ENCODE measurements around the gene HMOX1.

Gene HMOX1

DNA sequence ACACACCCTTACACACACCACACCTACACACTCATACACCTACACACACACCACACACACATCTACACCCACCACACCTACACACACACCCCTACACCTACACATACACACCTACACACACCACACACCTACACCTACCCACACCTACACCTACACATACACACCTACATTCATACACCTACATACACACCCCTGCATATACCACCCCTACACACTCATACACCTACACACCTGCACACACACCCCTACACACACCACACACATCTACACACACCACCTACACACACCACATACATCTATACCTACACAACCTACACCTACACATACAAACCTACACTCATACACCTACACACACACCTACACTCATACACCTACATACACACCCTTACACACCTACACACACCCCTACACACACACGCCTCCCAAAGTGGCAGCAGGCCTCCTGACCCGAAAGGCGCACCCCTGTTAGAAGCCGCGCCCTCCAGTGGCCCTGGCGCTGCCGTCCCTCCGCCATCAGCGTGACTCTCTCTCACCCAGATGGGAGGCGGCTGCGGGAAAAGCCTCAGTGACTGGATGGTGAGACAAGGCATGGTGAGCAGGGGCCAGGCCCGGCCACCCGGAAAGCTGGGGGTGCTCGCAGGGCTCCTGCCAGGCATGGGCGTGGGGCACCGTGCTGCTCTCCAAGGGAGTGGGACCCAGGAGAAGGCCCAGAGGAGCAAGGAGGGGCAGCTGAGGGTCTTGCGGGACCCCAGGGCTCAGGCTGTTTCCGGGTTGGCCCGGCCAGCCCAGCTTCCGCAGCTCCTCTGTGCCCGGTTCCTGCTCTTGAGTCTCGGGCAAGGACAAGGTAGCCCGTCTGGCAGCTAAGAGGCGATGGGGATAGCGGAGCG, 37.0 kb upstream of the HMOX1 start:
- 95 to 96% methylated on average over 17 to 25 of the region's 26 CpGs for WGBS, 2 experiments (ENCODE audit: insufficient coverage in 2 of 2)
- H3K9me3 ChIP-seq (ENCODE audit: control insufficient read depth, low read length): no peaks in the 10 kb centered on the region
- H3K27ac ChIP-seq (ENCODE audit: low read depth, low read length, severe bottlenecking): no peak overlapping the region
- H3K36me3 ChIP-seq (ENCODE audit: control insufficient read depth, insufficient read depth, low read length): peaks cover 18% of the 10 kb centered on the region
- no peaks in the 10 kb centered on the region for H3K4me1 ChIP-seq (ENCODE audit: control insufficient read depth, insufficient read depth, low read length, poor library complexity, severe bottlenecking)
- H3K4me3 ChIP-seq (ENCODE audit: extremely low read depth, insufficient read depth, low read length, poor library complexity, severe bottlenecking): no peak overlapping the region

DNA sequence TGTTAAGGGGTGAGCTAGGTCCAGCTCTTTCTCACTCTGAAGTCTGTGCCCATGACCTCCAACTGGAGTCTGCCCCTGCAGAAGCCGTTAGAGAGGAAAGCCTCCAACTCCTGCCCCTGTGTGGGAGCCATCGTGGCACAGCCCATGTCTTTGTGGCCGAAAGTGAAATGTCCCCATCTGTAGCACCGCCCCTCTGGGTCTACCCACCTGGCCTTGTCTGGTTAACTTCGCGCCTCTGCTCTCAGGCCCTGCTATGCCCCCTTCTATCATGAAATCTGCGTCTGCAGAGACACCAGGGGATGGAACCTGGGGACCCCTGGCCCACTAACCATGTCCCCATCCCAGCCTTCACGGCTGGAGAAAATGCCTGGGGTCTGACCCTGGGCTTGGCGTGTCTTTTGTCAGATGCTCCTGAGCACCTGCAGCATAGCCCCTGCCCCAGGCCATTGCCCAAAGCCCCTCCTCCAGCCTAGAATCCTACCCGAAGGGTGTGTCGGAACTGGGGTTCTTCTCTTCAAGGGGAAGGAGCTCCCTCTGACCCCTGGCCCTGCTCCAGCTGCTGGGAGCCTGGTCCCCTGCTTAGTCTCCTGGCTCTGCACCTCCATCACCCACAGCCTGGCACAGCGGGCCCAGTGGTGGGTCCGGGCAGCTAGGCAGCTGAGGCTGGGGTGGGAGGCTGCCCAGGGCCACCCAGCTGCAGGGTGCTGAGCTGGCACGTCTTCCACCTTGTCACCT, 35.8 kb upstream of the HMOX1 start:
- Histone ChIP-seq H3K4me3 (ENCODE audit: extremely low read depth, insufficient read depth, low read length, poor library complexity, severe bottlenecking) (no peak overlapping the region), H3K4me1 (ENCODE audit: control insufficient read depth, insufficient read depth, low read length, poor library complexity, severe bottlenecking) (no peaks in the 10 kb centered on the region), H3K9me3 (ENCODE audit: control insufficient read depth, low read length) (no peaks in the 10 kb centered on the region), H3K27ac (ENCODE audit: low read depth, low read length, severe bottlenecking) (no peak overlapping the region), H3K36me3 (ENCODE audit: control insufficient read depth, insufficient read depth, low read length) (peaks cover 18% of the 10 kb centered on the region)
- 91 to 96% methylated on average over 11 to 12 of the region's 14 CpGs for WGBS, 2 experiments (ENCODE audit: insufficient coverage in 2 of 2)

DNA sequence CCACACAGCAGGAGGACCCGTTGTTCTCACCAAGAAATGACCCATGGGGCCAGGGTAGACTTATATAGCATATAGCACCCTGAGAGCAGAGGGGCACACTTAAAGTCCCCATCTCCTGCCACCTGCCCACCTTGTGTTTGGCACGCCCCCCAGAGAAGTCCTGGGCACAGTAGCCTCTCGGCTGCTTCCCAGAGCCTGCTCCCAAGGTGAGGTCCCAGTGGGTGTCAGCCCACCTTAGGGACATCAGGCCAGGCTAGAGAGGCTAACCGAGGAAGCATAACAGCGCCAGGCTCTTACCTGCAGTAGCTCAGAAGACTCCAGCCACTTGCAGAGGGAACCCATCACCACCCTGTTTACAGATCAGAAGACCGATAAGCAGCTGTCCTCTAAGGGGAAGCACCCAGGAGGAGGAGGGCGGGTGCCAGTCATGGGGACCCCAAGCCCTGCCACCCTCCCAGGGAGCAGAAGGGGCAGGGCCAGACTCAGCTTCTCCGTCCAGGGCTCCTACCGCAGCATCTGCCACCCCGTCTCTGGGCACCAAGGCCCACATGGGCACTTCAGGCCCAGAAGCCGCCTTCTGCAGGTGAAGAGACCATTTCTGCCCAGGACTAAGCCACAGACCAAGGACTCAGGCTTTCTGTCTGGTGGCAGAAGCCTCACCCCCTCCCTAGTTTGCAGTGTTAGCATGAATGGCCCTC, 34.9 kb upstream of the HMOX1 start:
- Histone ChIP-seq H3K4me1 (ENCODE audit: control insufficient read depth, insufficient read depth, low read length, poor library complexity, severe bottlenecking) (no peaks in the 10 kb centered on the region), H3K4me3 (ENCODE audit: extremely low read depth, insufficient read depth, low read length, poor library complexity, severe bottlenecking) (no peak overlapping the region), H3K36me3 (ENCODE audit: control insufficient read depth, insufficient read depth, low read length) (peaks cover 15% of the 10 kb centered on the region), H3K9me3 (ENCODE audit: control insufficient read depth, low read length) (no peaks in the 10 kb centered on the region), H3K27ac (ENCODE audit: low read depth, low read length, severe bottlenecking) (no peak overlapping the region)
- 93 to 94% methylated on average over 10 to 11 of the region's 11 CpGs for WGBS, 2 experiments (ENCODE audit: insufficient coverage in 2 of 2)

DNA sequence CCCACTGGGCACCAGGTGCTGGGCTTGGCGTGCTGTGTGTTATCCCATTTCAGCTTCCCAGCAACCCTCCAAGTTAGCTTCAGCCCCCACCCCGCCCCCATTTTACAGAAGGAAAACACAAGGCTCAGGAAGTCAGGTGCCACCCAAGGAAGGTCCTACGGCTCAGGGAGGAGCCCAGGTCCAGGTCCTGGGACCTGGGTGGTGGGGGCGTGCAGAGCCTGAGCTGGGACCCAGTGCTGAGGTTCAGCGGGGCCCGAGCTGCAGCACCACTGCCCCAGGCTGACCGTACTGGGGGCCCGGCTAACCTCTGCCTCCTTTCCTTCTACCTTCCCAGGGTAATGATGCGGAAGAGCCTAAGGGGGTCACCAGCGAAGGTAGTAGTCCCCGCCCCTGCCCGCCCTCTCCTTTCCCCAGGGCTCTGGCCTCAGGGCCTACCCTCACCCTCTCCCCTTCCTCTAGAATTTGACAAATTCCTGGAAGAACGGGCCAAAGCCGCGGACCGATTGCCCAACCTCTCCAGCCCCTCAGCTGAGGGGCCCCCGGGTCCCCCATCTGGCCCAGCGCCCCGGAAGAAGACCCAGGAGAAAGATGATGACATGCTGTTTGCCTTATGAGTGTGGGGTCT, 34.2 kb upstream of the HMOX1 start:
- Histone ChIP-seq H3K4me1 (ENCODE audit: control insufficient read depth, insufficient read depth, low read length, poor library complexity, severe bottlenecking) (peaks cover 4% of the 10 kb centered on the region), H3K9me3 (ENCODE audit: control insufficient read depth, low read length) (no peaks in the 10 kb centered on the region), H3K27ac (ENCODE audit: low read depth, low read length, severe bottlenecking) (no peak overlapping the region), H3K36me3 (ENCODE audit: control insufficient read depth, insufficient read depth, low read length) (peaks cover 15% of the 10 kb centered on the region), H3K4me3 (ENCODE audit: extremely low read depth, insufficient read depth, low read length, poor library complexity, severe bottlenecking) (no peak overlapping the region)
- 84 to 90% methylated on average over 13 to 16 of the region's 19 CpGs for WGBS, 2 experiments (ENCODE audit: insufficient coverage in 2 of 2)

DNA sequence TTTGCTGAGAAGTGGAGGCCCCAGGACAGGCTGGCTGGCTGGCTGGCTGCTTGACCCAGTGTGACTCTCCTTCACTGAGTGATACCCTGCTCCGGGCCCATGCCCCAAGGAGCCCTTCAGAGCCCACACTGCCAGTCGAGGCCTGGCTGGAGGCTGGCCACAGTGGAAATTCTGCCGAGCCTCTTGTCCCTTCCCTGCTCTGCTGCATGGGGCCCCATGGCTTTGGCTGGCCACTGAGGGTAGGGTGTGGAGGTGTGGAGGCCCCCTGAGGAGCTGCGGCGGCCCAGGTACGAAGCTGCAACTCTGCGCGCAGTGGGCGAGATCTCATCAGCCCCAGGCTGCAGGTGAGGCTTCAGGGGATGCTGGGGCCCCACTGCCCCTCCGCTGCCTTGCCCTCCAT, 33.4 kb upstream of the HMOX1 start:
- H3K4me3 ChIP-seq (ENCODE audit: extremely low read depth, insufficient read depth, low read length, poor library complexity, severe bottlenecking): no peak overlapping the region
- peaks cover 8% of the 10 kb centered on the region for H3K36me3 ChIP-seq (ENCODE audit: control insufficient read depth, insufficient read depth, low read length)
- 89 to 98% methylated on average over 6 to 10 of the region's 10 CpGs for WGBS, 2 experiments (ENCODE audit: insufficient coverage in 2 of 2)
- no peak overlapping the region for H3K27ac ChIP-seq (ENCODE audit: low read depth, low read length, severe bottlenecking)
- peaks cover 4% of the 10 kb centered on the region for H3K4me1 ChIP-seq (ENCODE audit: control insufficient read depth, insufficient read depth, low read length, poor library complexity, severe bottlenecking)
- H3K9me3 ChIP-seq (ENCODE audit: control insufficient read depth, low read length): no peaks in the 10 kb centered on the region

DNA sequence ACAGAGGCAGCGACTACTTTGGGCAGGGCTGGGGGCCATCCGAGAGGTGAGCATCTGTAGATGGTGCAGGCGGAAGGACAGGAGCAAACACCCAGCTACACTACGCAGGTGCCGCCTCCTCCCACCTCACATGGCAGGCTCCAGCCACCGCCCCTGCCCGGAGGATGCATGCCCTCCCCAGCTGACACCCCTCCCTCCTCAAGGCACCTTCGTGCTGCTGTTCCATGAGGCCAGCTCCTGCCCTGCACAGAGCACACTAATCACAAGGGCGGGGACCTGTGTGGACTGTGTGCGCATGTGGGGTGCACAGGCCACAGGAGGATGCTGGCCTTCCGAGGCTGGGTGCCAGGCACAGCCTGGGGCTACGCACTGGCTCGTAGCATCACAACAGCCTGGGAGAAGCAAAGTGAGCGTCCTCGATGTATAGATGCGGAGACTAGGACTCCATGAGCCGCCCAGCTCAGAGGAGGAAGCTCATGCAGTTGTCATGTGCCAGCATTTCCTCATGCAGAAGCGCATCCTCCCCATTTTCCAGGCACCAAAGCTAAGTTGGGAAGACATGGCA, 32.8 kb upstream of the HMOX1 start:
- Histone ChIP-seq H3K9me3 (ENCODE audit: control insufficient read depth, low read length) (no peaks in the 10 kb centered on the region), H3K4me1 (ENCODE audit: control insufficient read depth, insufficient read depth, low read length, poor library complexity, severe bottlenecking) (peaks cover 4% of the 10 kb centered on the region), H3K4me3 (ENCODE audit: extremely low read depth, insufficient read depth, low read length, poor library complexity, severe bottlenecking) (no peak overlapping the region), H3K36me3 (ENCODE audit: control insufficient read depth, insufficient read depth, low read length) (peaks cover 8% of the 10 kb centered on the region), H3K27ac (ENCODE audit: low read depth, low read length, severe bottlenecking) (no peak overlapping the region)
- WGBS, 2 experiments (ENCODE audit: insufficient coverage in 2 of 2): 90 to 97% methylated on average over 16 to 17 of the region's 18 CpGs

DNA sequence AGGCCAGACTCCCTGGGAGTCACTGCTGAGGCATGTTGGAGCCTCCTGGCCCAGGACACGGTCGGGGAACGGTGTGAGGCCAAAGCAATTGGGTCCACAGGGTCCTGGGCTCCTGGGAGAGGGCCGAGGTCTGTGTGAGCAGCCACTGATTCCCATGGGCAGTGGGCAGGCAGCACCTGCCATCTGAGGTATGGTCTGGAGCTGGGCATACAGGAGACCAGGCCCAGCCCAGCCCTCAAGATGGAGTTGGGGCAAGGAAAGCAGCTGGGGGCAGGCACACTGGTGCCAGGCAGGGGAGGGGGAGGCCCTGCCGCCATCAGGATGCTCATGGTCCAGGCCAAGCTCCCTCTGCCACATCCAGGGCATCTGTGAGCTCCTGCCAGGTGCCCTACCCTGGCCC, 32.2 kb upstream of the HMOX1 start:
- peaks cover 4% of the 10 kb centered on the region for H3K4me1 ChIP-seq (ENCODE audit: control insufficient read depth, insufficient read depth, low read length, poor library complexity, severe bottlenecking)
- WGBS, 2 experiments (ENCODE audit: insufficient coverage in 2 of 2): 92% methylated on average over 2 to 4 of the region's 5 CpGs
- H3K27ac ChIP-seq (ENCODE audit: low read depth, low read length, severe bottlenecking): no peak overlapping the region
- H3K4me3 ChIP-seq (ENCODE audit: extremely low read depth, insufficient read depth, low read length, poor library complexity, severe bottlenecking): no peak overlapping the region
- H3K9me3 ChIP-seq (ENCODE audit: control insufficient read depth, low read length): no peaks in the 10 kb centered on the region
- peaks cover 3% of the 10 kb centered on the region for H3K36me3 ChIP-seq (ENCODE audit: control insufficient read depth, insufficient read depth, low read length)

DNA sequence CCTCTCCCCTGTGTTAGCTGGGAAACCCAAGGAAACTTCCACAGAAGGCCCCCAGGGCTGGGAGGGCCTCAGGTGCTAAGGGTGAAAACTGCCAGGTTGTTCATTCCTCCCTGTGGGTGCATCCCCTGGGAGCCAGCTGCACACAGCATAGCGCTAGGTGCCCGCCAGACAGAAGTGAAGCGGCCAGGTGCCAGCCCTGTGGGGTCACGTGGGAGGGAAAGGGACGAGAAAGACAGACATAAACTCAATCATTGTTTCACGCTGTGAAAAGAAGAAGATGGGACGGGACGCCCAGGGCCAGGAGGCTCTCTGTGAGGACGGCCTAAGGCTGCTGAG, 31.6 kb upstream of the HMOX1 start:
- H3K4me3 ChIP-seq (ENCODE audit: extremely low read depth, insufficient read depth, low read length, poor library complexity, severe bottlenecking): no peak overlapping the region
- WGBS, 2 experiments (ENCODE audit: insufficient coverage in 2 of 2): 92 to 95% methylated on average over 6 to 9 of the region's 9 CpGs
- H3K36me3 ChIP-seq (ENCODE audit: control insufficient read depth, insufficient read depth, low read length): peaks cover 3% of the 10 kb centered on the region
- H3K4me1 ChIP-seq (ENCODE audit: control insufficient read depth, insufficient read depth, low read length, poor library complexity, severe bottlenecking): peaks cover 4% of the 10 kb centered on the region
- H3K27ac ChIP-seq (ENCODE audit: low read depth, low read length, severe bottlenecking): no peak overlapping the region
- no peaks in the 10 kb centered on the region for H3K9me3 ChIP-seq (ENCODE audit: control insufficient read depth, low read length)

DNA sequence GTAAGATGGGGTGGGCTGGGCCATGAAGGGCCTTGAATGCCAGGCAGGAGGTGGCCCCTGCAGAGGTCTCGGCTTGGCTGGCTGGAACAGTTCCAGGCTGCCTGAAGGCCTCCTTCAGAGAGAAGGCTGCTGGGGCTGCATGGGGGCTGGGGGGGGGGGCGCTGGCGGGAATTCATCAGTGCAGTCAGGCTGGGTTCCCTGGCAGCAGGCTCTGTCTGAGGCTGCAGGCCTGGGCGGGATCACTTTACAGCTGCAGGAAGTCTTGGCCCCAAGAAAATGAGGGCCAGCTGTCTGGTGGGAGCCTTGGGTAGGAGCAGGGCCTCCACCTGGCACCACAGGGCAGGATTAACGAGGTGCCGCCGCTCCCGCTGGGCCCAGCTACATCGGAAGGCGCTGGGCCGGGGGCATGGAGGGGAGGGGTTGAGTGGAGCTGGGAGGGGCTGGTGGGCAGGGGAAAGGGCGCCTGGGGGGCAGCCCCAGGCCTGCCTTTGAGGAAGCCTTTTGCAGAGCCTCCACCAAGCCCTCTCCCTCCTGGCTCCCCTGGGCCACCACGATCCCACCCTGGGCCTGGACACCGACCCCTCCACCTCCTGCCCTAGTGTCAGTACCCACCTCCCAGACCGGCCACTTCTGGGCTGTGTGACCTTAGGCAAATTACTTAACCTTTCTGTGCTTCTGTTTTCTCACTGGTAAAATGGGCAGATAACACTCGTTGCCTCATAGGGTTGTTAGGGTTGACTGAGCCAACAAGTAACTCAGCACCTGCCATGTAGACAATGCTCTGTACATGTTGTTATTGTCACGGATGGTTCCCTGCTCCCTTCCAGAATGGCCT, 31.0 kb upstream of the HMOX1 start:
- H3K36me3 ChIP-seq (ENCODE audit: control insufficient read depth, insufficient read depth, low read length): peaks cover 1% of the 10 kb centered on the region
- 77 to 78% methylated on average over 8 to 13 of the region's 17 CpGs for WGBS, 2 experiments (ENCODE audit: insufficient coverage in 2 of 2)
- no peaks in the 10 kb centered on the region for H3K9me3 ChIP-seq (ENCODE audit: control insufficient read depth, low read length)
- H3K4me3 ChIP-seq (ENCODE audit: extremely low read depth, insufficient read depth, low read length, poor library complexity, severe bottlenecking): no peak overlapping the region
- H3K4me1 ChIP-seq (ENCODE audit: control insufficient read depth, insufficient read depth, low read length, poor library complexity, severe bottlenecking): peaks cover 4% of the 10 kb centered on the region
- H3K27ac ChIP-seq (ENCODE audit: low read depth, low read length, severe bottlenecking): no peak overlapping the region

All from mesodermal cell (in vitro differentiated cells).